ENCODE results near the gene SVIL. TPM values are rescaled to one million over a fixed set of nuclear protein-coding genes. Genes with fewer than 3 reads are reported as not detected.

The SVIL gene
- total RNA-seq, 2 experiments from 2014 or later = 0.47 to 1.5 TPM

GRCh38 chr10:29666201-29666600 lies 31.4 kb upstream of the SVIL start:
- no TSS peak for BruUV-seq (replicated peaks)
- Histone ChIP-seq H3K4me2 (ENCODE audit: low read length) (no peak overlapping the region), H3K27ac (ENCODE audit: low read depth, low read length, poor library complexity, severe bottlenecking) (no peak overlapping the region), H4K20me1 (ENCODE audit: insufficient read depth, low read length) (no peaks in the 10 kb centered on the region), H3K9me3 (ENCODE audit: low read length) (no peaks in the 10 kb centered on the region), H3K4me1 (ENCODE audit: insufficient read depth, low read length, poor library complexity, severe bottlenecking) (no peaks in the 10 kb centered on the region), H3K4me3 (ENCODE audit: low read depth, low read length, poor library complexity, severe bottlenecking) (no peak overlapping the region), H2AFZ (ENCODE audit: low read length) (no peak overlapping the region), H3K36me3 (ENCODE audit: insufficient read depth, low read length) (no peaks in the 10 kb centered on the region), H3K9me2 (ENCODE audit: insufficient read depth, low read length) (no peaks in the 10 kb centered on the region), H3K79me2 (ENCODE audit: insufficient read depth, low read depth, low read length) (no peaks in the 10 kb centered on the region)
- TF ChIP-seq EZH2phosphoT487 (IDR thresholded peaks at IDR 0.05; ENCODE audit: borderline replicate concordance, low read depth, low read length) = no peak
- TF ChIP-seq CTCF (conservative IDR thresholded peaks at IDR 0.05; ENCODE audit: low read length) = no peak
- intact Hi-C loops (cut with micrococcal nuclease; ENCODE audit: unreplicated experiment) = no loop called here
- ChIA-PET CTCF (ENCODE audit: unreplicated experiment) (no interaction called here), POLR2A (interaction anchor here (0.6 to 0.9 kb wide), 2 partner anchors 24 to 466 kb away, joined by 3 to 4 read pairs; no protein-coding TSS in a partner anchor)
- no peak for DNase-seq (ENCODE audit: low spot score)

- Histone ChIP-seq H3K4me3 (ENCODE audit: low read depth, low read length, poor library complexity, severe bottlenecking) (no peak overlapping the region), H4K20me1 (ENCODE audit: insufficient read depth, low read length) (no peaks in the 10 kb centered on the region), H3K27ac (ENCODE audit: low read depth, low read length, poor library complexity, severe bottlenecking) (no peak overlapping the region), H3K4me1 (ENCODE audit: insufficient read depth, low read length, poor library complexity, severe bottlenecking) (no peaks in the 10 kb centered on the region), H3K36me3 (ENCODE audit: insufficient read depth, low read length) (no peaks in the 10 kb centered on the region), H3K9me3 (ENCODE audit: low read length) (no peaks in the 10 kb centered on the region), H3K79me2 (ENCODE audit: insufficient read depth, low read depth, low read length) (no peaks in the 10 kb centered on the region), H3K9me2 (ENCODE audit: insufficient read depth, low read length) (no peaks in the 10 kb centered on the region), H2AFZ (ENCODE audit: low read length) (no peak overlapping the region), H3K4me2 (ENCODE audit: low read length) (no peak overlapping the region)
- TF ChIP-seq CTCF (conservative IDR thresholded peaks at IDR 0.05; ENCODE audit: low read length) (no peak), EZH2phosphoT487 (IDR thresholded peaks at IDR 0.05; ENCODE audit: borderline replicate concordance, low read depth, low read length) (no peak)
- DNase-seq (ENCODE audit: low spot score) = no peak
- ChIA-PET CTCF (ENCODE audit: unreplicated experiment) (no interaction called here), POLR2A (no interaction called here)
- BruUV-seq (replicated peaks) = no TSS peak
- intact Hi-C loops (cut with micrococcal nuclease; ENCODE audit: unreplicated experiment) = no loop called here
Measured at GRCh38 chr10:29663718-29664117, 28.9 kb upstream of the SVIL start.

GRCh38 chr10:29658984-29659965 lies 24.5 kb upstream of the SVIL start:
- Histone ChIP-seq H3K4me2 (ENCODE audit: low read length) (no peak overlapping the region), H3K9me3 (ENCODE audit: low read length) (no peaks in the 10 kb centered on the region), H2AFZ (ENCODE audit: low read length) (no peak overlapping the region), H3K79me2 (ENCODE audit: insufficient read depth, low read depth, low read length) (no peaks in the 10 kb centered on the region), H3K4me3 (ENCODE audit: low read depth, low read length, poor library complexity, severe bottlenecking) (no peak overlapping the region), H3K4me1 (ENCODE audit: insufficient read depth, low read length, poor library complexity, severe bottlenecking) (no peaks in the 10 kb centered on the region), H4K20me1 (ENCODE audit: insufficient read depth, low read length) (no peaks in the 10 kb centered on the region), H3K9me2 (ENCODE audit: insufficient read depth, low read length) (no peaks in the 10 kb centered on the region), H3K27ac (ENCODE audit: low read depth, low read length, poor library complexity, severe bottlenecking) (no peak overlapping the region), H3K36me3 (ENCODE audit: insufficient read depth, low read length) (no peaks in the 10 kb centered on the region)
- intact Hi-C loops (cut with micrococcal nuclease; ENCODE audit: unreplicated experiment) = no loop called here
- ChIA-PET POLR2A (no interaction called here), CTCF (ENCODE audit: unreplicated experiment) (no interaction called here)
- no peak for DNase-seq (ENCODE audit: low spot score)
- no TSS peak for BruUV-seq (replicated peaks)
- TF ChIP-seq CTCF (conservative IDR thresholded peaks at IDR 0.05; ENCODE audit: low read length) (no peak), EZH2phosphoT487 (IDR thresholded peaks at IDR 0.05; ENCODE audit: borderline replicate concordance, low read depth, low read length) (no peak)
